GM12874 (cell line): ENCODE measurements around the gene SKP2.

Experiments used
- TF ChIP-seq, protein P1 (sequence below): IDR thresholded peaks from 2 replicates; pipeline ENCODE4 v1.5.1; 2011; ENCODE audit warnings: low read depth, mild to moderate bottlenecking, control low read depth, low read length, moderate library complexity; ENCODE audit not compliant: insufficient read depth

SKP2 gene

DNA sequence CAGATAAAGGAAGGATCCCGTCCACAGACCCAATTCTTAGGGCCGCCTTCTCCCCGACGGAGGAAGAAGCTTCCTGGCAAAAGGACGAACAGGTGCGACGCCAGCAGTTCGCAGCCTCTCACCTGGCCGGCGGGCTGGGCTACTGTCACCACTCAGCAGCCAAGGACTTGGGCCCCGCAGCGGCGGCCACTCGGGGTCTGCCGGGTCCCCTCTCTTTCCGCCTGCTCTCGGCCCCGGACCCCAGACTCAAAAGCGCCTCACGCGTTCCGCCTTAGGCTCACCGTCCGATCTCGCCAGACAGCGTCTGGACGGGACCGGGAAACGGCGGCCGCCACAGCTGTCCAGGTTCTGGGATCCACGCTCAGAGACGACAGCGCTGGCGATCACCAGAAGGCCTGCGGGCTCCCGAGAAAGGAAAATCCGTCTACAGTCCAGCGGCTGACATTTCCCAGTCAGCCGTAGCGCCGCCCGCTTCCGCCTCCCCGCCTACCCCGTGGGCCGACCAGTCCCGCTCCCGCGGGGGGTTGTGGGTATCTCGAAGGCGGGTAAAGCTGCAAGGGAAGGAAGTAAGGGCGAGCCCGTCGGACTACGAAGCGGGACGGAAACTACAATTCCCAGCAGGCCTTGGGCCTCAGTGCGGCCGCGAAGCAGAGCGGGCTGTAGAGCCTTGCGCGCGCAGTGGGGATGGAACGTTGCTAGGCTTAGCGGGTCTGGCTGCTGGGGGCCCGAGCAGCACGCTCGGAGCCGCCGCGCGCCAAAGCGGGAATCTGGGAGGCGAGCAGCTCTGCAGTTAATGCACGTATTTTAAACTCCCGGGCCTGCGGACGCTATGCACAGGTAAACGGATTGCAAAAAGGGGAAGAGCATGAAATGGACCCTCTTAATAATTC is at the start of gene SKP2, which contains the start of gene LMBRD2:
Gene SKP2, plus strand, starts transcription at position 678 of the 890 bp plus-strand sequence. Its CDS starts 152 bp downstream, at position 830.
Gene LMBRD2, minus strand, starts transcription at position 454 of the 890 bp plus-strand sequence. CDS start 8,538 bp downstream, outside the sequence.
- TF ChIP-seq, protein P1, sequence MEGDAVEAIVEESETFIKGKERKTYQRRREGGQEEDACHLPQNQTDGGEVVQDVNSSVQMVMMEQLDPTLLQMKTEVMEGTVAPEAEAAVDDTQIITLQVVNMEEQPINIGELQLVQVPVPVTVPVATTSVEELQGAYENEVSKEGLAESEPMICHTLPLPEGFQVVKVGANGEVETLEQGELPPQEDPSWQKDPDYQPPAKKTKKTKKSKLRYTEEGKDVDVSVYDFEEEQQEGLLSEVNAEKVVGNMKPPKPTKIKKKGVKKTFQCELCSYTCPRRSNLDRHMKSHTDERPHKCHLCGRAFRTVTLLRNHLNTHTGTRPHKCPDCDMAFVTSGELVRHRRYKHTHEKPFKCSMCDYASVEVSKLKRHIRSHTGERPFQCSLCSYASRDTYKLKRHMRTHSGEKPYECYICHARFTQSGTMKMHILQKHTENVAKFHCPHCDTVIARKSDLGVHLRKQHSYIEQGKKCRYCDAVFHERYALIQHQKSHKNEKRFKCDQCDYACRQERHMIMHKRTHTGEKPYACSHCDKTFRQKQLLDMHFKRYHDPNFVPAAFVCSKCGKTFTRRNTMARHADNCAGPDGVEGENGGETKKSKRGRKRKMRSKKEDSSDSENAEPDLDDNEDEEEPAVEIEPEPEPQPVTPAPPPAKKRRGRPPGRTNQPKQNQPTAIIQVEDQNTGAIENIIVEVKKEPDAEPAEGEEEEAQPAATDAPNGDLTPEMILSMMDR = no peak

DNA sequence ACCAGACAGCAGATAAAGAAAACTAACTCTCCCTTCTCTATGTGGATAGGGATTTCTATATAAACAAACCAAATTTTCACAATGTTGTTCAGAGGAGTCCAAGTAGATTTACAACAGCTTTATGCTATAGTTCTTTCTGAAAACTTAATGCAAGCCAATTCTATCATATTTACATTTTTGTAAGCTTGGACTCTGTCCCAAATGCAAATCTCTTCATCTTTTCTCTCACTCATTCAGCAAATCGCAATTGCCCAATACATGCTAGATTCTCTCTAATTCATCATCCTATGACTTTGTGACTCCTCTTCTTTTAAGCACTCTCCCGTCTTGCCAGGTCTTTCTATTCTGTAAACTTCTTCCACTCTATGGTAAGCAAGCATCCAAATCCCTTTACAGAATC is 46.1 kb upstream of the SKP2 start:
- TF ChIP-seq, protein P1 = no peak

DNA sequence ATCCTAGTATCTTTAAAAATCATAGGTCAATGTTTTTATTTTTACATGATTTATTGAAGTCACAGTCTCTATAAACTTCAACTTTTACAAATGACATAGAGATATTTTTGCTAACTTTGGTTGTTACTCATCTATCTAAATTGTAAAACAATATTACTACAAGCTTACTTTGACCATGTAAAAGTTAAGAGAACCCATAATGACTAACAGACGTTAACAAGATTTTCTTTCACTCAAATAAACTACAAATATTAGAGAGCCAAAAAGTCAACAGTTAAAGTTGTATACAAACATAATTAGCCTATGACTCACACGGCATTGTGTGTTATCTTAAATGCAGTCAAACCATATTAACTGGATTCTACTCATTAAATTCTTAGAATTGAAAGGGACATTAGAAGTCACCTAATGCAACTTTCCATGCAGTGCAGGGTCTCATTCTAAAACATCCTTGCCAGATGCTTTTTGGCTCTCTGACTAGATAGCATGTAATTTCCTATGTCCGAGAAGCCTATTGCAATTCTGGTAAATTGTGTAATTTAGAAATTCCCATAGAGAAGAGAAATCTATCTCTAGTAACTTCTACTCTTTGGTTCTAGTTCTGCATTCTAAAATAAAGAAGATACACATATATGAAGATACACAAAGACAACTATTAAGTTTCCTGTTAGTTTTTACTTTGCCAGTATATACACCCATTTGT is 43.0 kb upstream of the SKP2 start:
- TF ChIP-seq, protein P1 = no peak

DNA sequence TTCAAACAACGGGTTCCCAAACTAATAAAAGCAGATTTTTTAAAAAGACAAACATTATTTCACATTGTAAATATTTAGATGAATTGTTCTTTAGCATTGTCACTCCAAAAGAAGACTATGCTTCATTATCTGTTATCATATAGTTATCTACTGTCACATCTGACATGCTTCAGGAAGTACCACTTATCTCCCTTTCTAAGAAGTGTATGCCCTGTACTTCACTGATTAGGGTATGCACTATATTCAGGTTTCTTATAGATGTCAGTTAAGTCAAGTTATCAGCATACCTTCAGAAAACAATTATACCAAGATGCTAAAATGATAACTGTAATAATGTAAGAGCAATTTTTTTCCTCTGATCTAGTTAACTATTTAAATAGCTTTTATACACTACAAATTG is 40.7 kb upstream of the SKP2 start:
- TF ChIP-seq, protein P1 = no peak

DNA sequence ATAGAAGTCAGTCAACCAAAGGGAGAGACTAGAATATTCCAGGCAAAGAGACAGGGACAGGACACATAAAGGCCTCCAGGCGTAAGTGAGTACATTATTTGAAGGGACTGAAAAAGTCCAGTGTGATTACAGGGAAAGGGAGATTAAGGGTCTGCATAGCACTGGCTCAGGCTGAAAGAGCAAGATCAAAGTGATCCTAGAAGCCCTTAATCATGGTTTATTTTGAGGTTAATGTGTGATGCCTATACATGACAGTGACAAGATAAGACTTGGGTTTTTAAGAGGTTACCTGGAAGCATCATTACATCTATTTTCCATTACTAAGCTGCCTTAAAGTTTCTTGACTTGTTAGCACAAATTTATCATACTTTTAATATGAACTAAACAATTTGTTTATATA is 26.0 kb upstream of the SKP2 start:
- TF ChIP-seq, protein P1 = no peak

DNA sequence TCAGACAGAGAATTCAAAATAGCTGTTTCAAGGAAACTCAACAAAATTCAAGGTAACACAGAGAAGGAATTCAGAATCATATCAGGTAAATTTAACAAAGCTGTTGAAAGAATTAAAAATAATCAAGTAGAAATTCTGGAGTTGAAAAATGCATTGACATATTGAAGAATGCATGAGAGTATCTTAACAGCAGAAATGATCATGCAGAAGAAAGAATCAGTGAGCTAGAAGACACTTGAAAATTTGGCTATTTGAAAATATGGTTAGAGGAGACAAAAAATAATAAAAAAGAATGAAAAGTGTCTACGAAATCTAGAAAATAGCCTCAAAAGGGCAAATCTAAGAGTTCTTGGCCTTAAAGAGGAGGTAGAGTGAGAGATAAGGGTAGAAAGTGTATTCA is 23.1 kb upstream of the SKP2 start:
- TF ChIP-seq, protein P1 = no peak

DNA sequence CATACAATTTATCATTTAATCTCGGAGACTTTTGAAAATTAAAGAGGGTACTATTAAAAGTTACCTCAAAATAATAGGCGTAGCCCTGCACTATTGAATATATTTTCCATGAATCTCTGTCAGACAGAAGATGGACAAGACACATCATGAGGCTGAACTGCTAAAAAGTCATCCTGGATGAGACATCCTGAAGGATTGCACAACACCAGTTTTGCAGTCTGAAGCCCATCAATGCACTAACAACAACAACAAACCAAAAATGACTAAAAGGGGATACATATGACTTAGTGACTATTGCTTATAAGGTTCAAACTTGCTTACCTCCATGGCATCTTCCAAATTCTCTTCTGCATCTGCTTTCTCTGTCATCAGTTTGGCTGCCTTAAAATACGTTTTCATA is 15.9 kb upstream of the SKP2 start:
- TF ChIP-seq, protein P1 = no peak
